PC-3 (cell line): ENCODE results near the gene OVCH1. TPM values are rescaled to one million over a fixed set of nuclear protein-coding genes. Genes with fewer than 3 reads are reported as not detected.

Experiments
- ATAC-seq: fragments of 200-7000 bp; cut with Tn5 transposase; 2 replicates; pipeline ENCODE4 v1.9.1; 2020; ENCODE audit warnings: mild to moderate bottlenecking, moderate library complexity
- BruUV-seq: library from RNA; stranded (reverse); fragments of 400-500 nt; replicated peaks from 2 replicates; lab custom pipeline; 2021; lab: Mats Ljungman, UMichigan
- CTCF ChIA-PET: fragments of 300-600 bp; sonication (Branson Sonifier 250); formaldehyde crosslinking; loops from one replicate; lab custom pipeline; 2022; ENCODE audit warnings: antibody characterized with exemption; lab: Charles Lee
- POLR2A ChIA-PET: fragments of 300-600 bp; sonication (Branson Sonifier 250); formaldehyde crosslinking; loops from one replicate; lab custom pipeline; 2022; ENCODE audit warnings: antibody characterized with exemption; ENCODE audit not compliant: unreplicated experiment; lab: Charles Lee
- DNase-seq: peaks from one replicate; pipeline ENCODE4 v3.0.0-alpha.2; 2015
- H2AFZ ChIP-seq: fragments of 300-600 bp; sonication (generic); 2 replicates; pipeline ENCODE4 v1.6.0; 2016; ENCODE audit warnings: antibody characterized with exemption, low read length
- H3F3A ChIP-seq: fragments of 300-600 bp; sonication (generic); one replicate; pipeline ENCODE4 v1.6.0; 2017; ENCODE audit warnings: antibody characterized with exemption, low read length, control low read depth, mild to moderate bottlenecking; ENCODE audit not compliant: unreplicated experiment
- H3K27ac ChIP-seq: fragments of 300-600 bp; sonication (generic); 2 replicates; pipeline ENCODE4 v1.5.1; 2016; ENCODE audit warnings: mild to moderate bottlenecking, low read length
- H3K27me3 ChIP-seq: fragments of 300-600 bp; sonication (generic); 2 replicates; pipeline ENCODE4 v1.6.1; 2016; ENCODE audit warnings: low read length, mixed read lengths
- H3K36me3 ChIP-seq: fragments of 300-600 bp; sonication (generic); 2 replicates; pipeline ENCODE4 v1.6.1; 2016; ENCODE audit warnings: low read depth, mixed run types, low read length, mixed read lengths
- H3K4me1 ChIP-seq: fragments of 300-600 bp; sonication (generic); 2 replicates; pipeline ENCODE4 v1.5.1; 2016; ENCODE audit warnings: low read length; ENCODE audit not compliant: insufficient read depth
- H3K4me2 ChIP-seq: fragments of 300-600 bp; sonication (generic); 2 replicates; pipeline ENCODE4 v1.6.0; 2016; ENCODE audit warnings: low read length
- H3K4me3 ChIP-seq: fragments of 300-600 bp; sonication (generic); 2 replicates; pipeline ENCODE4 v1.5.1; 2016; ENCODE audit warnings: mild to moderate bottlenecking, low read length, mixed read lengths
- H3K79me2 ChIP-seq: fragments of 300-600 bp; sonication (generic); 2 replicates; pipeline ENCODE4 v1.6.1; 2017; ENCODE audit warnings: low read length, mixed read lengths
- H3K9ac ChIP-seq: fragments of 300-600 bp; sonication (generic); 2 replicates; pipeline ENCODE4 v1.6.0; 2016; ENCODE audit warnings: mild to moderate bottlenecking, low read length
- H3K9me2 ChIP-seq: fragments of 300-600 bp; sonication (generic); replicated peaks from 2 replicates; pipeline ENCODE4 v1.6.1; 2016; ENCODE audit warnings: mixed run types, low read length, mixed read lengths
- H3K9me3 ChIP-seq: fragments of 300-600 bp; sonication (generic); 2 replicates; pipeline ENCODE4 v1.6.1; 2016; ENCODE audit warnings: low read length, mixed read lengths
- H4K20me1 ChIP-seq: fragments of 300-600 bp; sonication (generic); 2 replicates; pipeline ENCODE4 v1.6.1; 2016; ENCODE audit warnings: low read length, mixed read lengths
- CTCF ChIP-seq: fragments of 300-600 bp; sonication (generic); conservative IDR thresholded peaks from 2 replicates; pipeline ENCODE4 v1.5.1; 2017; ENCODE audit warnings: antibody characterized with exemption, low read depth, mild to moderate bottlenecking, low read length
- EZH2 ChIP-seq: fragments of 300-600 bp; sonication (generic); IDR thresholded peaks from one replicate; pipeline ENCODE4 v1.6.1; 2017; ENCODE audit warnings: antibody characterized with exemption, mild to moderate bottlenecking, low read length; ENCODE audit not compliant: unreplicated experiment
- EZH2phosphoT487 ChIP-seq: fragments of 300-600 bp; sonication (generic); IDR thresholded peaks from 2 replicates; pipeline ENCODE4 v1.6.1; 2018; ENCODE audit warnings: mild to moderate bottlenecking, antibody characterized with exemption, low read length, borderline replicate concordance
- intact Hi-C: fragments of 100-400 bp; cut with micrococcal nuclease; formaldehyde crosslinking; loops from 2 replicates; pipeline ENCODE4 v1.9.0; 2023
- total RNA-seq: library from RNA; depleted of rRNA; stranded (reverse); fragments of >200 nt; gene quantifications from 2 replicates; pipeline ENCODE4 v1.2.3, GENCODE V29; 2014

OVCH1 gene
- total RNA-seq, 1 experiment from 2014 or later = not detected

- H3K4me2 ChIP-seq = no peak overlapping the region
- CTCF ChIA-PET = no interaction called here
- no peaks in the 10 kb centered on the region for H3K9me3 ChIP-seq
- no peak overlapping the region for H2AFZ ChIP-seq
- no peak overlapping the region for H3K4me3 ChIP-seq
- TF ChIP-seq EZH2 (no peak), CTCF (no peak), EZH2phosphoT487 (no peak)
- BruUV-seq = no TSS peak
- intact Hi-C loops = no loop called here
- ATAC-seq (no peak), DNase-seq (no peak)
- H3K27ac ChIP-seq = no peak overlapping the region
- H3K36me3 ChIP-seq = no peaks in the 10 kb centered on the region
- POLR2A ChIA-PET = no interaction called here
- no peaks in the 10 kb centered on the region for H3K79me2 ChIP-seq
- H4K20me1 ChIP-seq = no peaks in the 10 kb centered on the region
- no peaks in the 10 kb centered on the region for H3K9me2 ChIP-seq
- H3F3A ChIP-seq = no peaks in the 10 kb centered on the region
- peaks cover 4% of the 10 kb centered on the region; the same call in 1 of the 2 replicates for H3K4me1 ChIP-seq
- H3K9ac ChIP-seq = no peak overlapping the region
- H3K27me3 ChIP-seq = peaks cover 7% of the 10 kb centered on the region
Observed at GRCh38 chr12:29505122-29505521, 7.6 kb upstream of the OVCH1 start.

- ChIA-PET CTCF (no interaction called here), POLR2A (no interaction called here)
- Histone ChIP-seq H3F3A (no peaks in the 10 kb centered on the region), H4K20me1 (no peaks in the 10 kb centered on the region), H3K9me3 (no peaks in the 10 kb centered on the region), H3K36me3 (no peaks in the 10 kb centered on the region), H3K27ac (no peak overlapping the region), H3K4me3 (no peak overlapping the region), H3K9me2 (no peaks in the 10 kb centered on the region), H3K4me1 (peaks cover 4% of the 10 kb centered on the region; the same call in 1 of the 2 replicates), H3K79me2 (no peaks in the 10 kb centered on the region), H2AFZ (no peak overlapping the region), H3K27me3 (peaks cover 12% of the 10 kb centered on the region), H3K9ac (no peak overlapping the region), H3K4me2 (no peak overlapping the region)
- no TSS peak for BruUV-seq
- intact Hi-C loops = no loop called here
- DNase-seq (no peak), ATAC-seq (no peak)
- no peak for TF ChIP-seq EZH2
- no peak for TF ChIP-seq EZH2phosphoT487
- no peak for TF ChIP-seq CTCF
Observed at GRCh38 chr12:29503283-29503682, 5.8 kb upstream of the OVCH1 start.

GRCh38 chr12:29499235-29499634 lies 1.7 kb upstream of the OVCH1 start:
- no peaks in the 10 kb centered on the region for H3K9me3 ChIP-seq
- DNase-seq = no peak
- no peaks in the 10 kb centered on the region for H3K9me2 ChIP-seq
- TF ChIP-seq CTCF = no peak
- no peak for TF ChIP-seq EZH2
- no peak for TF ChIP-seq EZH2phosphoT487
- no peak overlapping the region for H3K9ac ChIP-seq
- no peak for ATAC-seq
- CTCF ChIA-PET = no interaction called here
- H3K79me2 ChIP-seq = no peaks in the 10 kb centered on the region
- H3K36me3 ChIP-seq = no peaks in the 10 kb centered on the region
- H3K4me2 ChIP-seq = no peak overlapping the region
- intact Hi-C loops = no loop called here
- H3K4me1 ChIP-seq = no peaks in the 10 kb centered on the region
- H3K27me3 ChIP-seq = peaks cover 26% of the 10 kb centered on the region
- POLR2A ChIA-PET = no interaction called here
- H3F3A ChIP-seq = no peaks in the 10 kb centered on the region
- H4K20me1 ChIP-seq = no peaks in the 10 kb centered on the region
- no peak overlapping the region for H2AFZ ChIP-seq
- no peak overlapping the region for H3K4me3 ChIP-seq
- H3K27ac ChIP-seq = no peak overlapping the region
- no TSS peak for BruUV-seq
